B cell (primary cell): Measurements from ENCODE around the gene SIK1. TPM values are rescaled to one million over a fixed set of nuclear protein-coding genes. Genes with fewer than 3 reads are reported as not detected.

Experiments
- ATAC-seq: fragments of 200-7000 bp; cut with Tn5 transposase; one replicate; pipeline ENCODE4 v1.10.0; 2021; ENCODE audit warnings: low read depth, mild to moderate bottlenecking, moderate number of reproducible peaks, moderate library complexity
- CTCF ChIA-PET: fragments of 350-600 bp; sonication (Branson Sonifier 250); formaldehyde crosslinking; loops from one replicate; lab custom pipeline; 2021; ENCODE audit warnings: antibody characterized with exemption, inconsistent platforms; lab: Charles Lee
- POLR2A ChIA-PET: fragments of 350-600 bp; sonication (Branson Sonifier 250); formaldehyde crosslinking; loops from one replicate; lab custom pipeline; 2021; ENCODE audit warnings: antibody characterized with exemption; lab: Charles Lee
- DNase-seq: peaks from one replicate; pipeline ENCODE4 v3.0.0; 2013
- H2AFZ ChIP-seq: 2 replicates; pipeline ENCODE4 v1.6.1; 2012; ENCODE audit warnings: mild to moderate bottlenecking, low read depth, low read length; ENCODE audit not compliant: insufficient read depth, poor library complexity, severe bottlenecking
- H3K27ac ChIP-seq, 2 donors: 1 replicate in 1 of 2; 2 replicates in 1 of 2; pipeline ENCODE4 v1.5.1; 2012 to 2013; ENCODE audit warnings: low read length in 2 of 2, mild to moderate bottlenecking in 2 of 2, moderate library complexity in 1 of 2
- H3K27me3 ChIP-seq, 4 experiments: fragments of 200-600 bp in 1 of 4; sonication (generic) in 1 of 4; replicated peaks in 1 of 4; 1 replicate in 2 of 4; 2 replicates in 2 of 4; pipeline versions ENCODE4 v1.6.1 to v1.7.0; 2013 to 2016; ENCODE audit warnings: low read length in 3 of 4, mild to moderate bottlenecking in 2 of 4, mixed read lengths in 1 of 4, moderate library complexity in 1 of 4; ENCODE audit not compliant: insufficient read depth in 4 of 4, control insufficient read depth in 3 of 4; ENCODE audit errors: control extremely low read depth in 1 of 4
- H3K36me3 ChIP-seq, 2 experiments: replicated peaks in 1 of 2; 1 replicate in 1 of 2; 2 replicates in 1 of 2; pipeline versions ENCODE4 v1.6.1 to v1.7.1; 2013; ENCODE audit warnings: low read length in 1 of 2; ENCODE audit not compliant: insufficient read depth in 2 of 2, control insufficient read depth in 1 of 2; ENCODE audit errors: control extremely low read depth in 1 of 2, extremely low read depth in 1 of 2
- H3K4me1 ChIP-seq, 2 donors: fragments of 200-600 bp in 1 of 2; sonication (generic) in 1 of 2; 1 replicate in 1 of 2; 2 replicates in 1 of 2; pipeline versions ENCODE4 v1.5.1 to v1.6.1; 2013 to 2017; ENCODE audit warnings: low read length in 2 of 2; ENCODE audit not compliant: control insufficient read depth in 2 of 2, insufficient read depth in 2 of 2
- H3K4me2 ChIP-seq: replicated peaks from 2 replicates; pipeline ENCODE3; 2012; ENCODE audit warnings: mild to moderate bottlenecking, low read depth, low read length; ENCODE audit not compliant: poor library complexity, severe bottlenecking
- H3K4me3 ChIP-seq, 5 experiments: fragments of 200-600 bp in 1 of 5; sonication (generic) in 1 of 5; 1 replicate in 3 of 5; 2 replicates in 2 of 5; pipeline versions ENCODE4 v1.5.1 to v1.7.0; 2011 to 2016; ENCODE audit warnings: low read length in 4 of 5, mild to moderate bottlenecking in 4 of 5, low read depth in 2 of 5, control low read depth in 1 of 5, moderate library complexity in 1 of 5; ENCODE audit not compliant: insufficient read depth in 1 of 5; ENCODE audit errors: control extremely low read depth in 1 of 5, extremely low read depth in 1 of 5
- H3K79me2 ChIP-seq: fragments of 200-600 bp; sonication (generic); one replicate; pipeline ENCODE4 v1.6.0; 2016; ENCODE audit warnings: low read length; ENCODE audit not compliant: control insufficient read depth, insufficient read depth
- H3K9ac ChIP-seq: fragments of 200-600 bp; sonication (generic); 2 replicates; pipeline ENCODE4 v1.6.1; 2017; ENCODE audit warnings: mild to moderate bottlenecking, low read length, moderate library complexity
- H3K9me3 ChIP-seq, 3 donors: one replicate each; pipeline versions ENCODE4 v1.6.1 to v1.7.1; 2013; ENCODE audit warnings: low read length in 2 of 3; ENCODE audit not compliant: control insufficient read depth in 2 of 3, insufficient read depth in 1 of 3; ENCODE audit errors: control extremely low read depth in 1 of 3
- H4K20me1 ChIP-seq: 2 replicates; pipeline ENCODE4 v1.6.0; 2012; ENCODE audit warnings: mild to moderate bottlenecking, low read length; ENCODE audit not compliant: insufficient read depth, control insufficient read depth, poor library complexity, severe bottlenecking
- H3K27ac Mint-ChIP-seq: one replicate; pipeline ENCODE4 v1.8.0; 2021; ENCODE audit warnings: mixed read lengths
- H3K27me3 Mint-ChIP-seq: one replicate; pipeline ENCODE4 v1.8.0; 2021; ENCODE audit warnings: mixed read lengths
- H3K4me1 Mint-ChIP-seq: one replicate; pipeline ENCODE4 v1.8.0; 2021; ENCODE audit warnings: mixed read lengths
- H3K4me3 Mint-ChIP-seq: one replicate; pipeline ENCODE4 v1.8.0; 2021; ENCODE audit warnings: mixed read lengths
- H3K9me3 Mint-ChIP-seq: one replicate; pipeline ENCODE4 v1.8.0; 2022; ENCODE audit warnings: mixed read lengths; ENCODE audit not compliant: insufficient read depth
- EZH2 ChIP-seq: IDR thresholded peaks from 2 replicates; pipeline ENCODE4 v1.6.1; 2012; ENCODE audit warnings: borderline replicate concordance, low read depth, mild to moderate bottlenecking, moderate library complexity, low read length; ENCODE audit not compliant: insufficient read depth, poor library complexity, severe bottlenecking
- WGBS: methylation state at CpG from one replicate; pipeline ENCODE4 v1.1.5; 2013; ENCODE audit warnings: missing lambda C conversion rate; ENCODE audit not compliant: insufficient coverage; 5-methylcytosine and 5-hydroxymethylcytosine counted together
- intact Hi-C: fragments of 100-400 bp; cut with micrococcal nuclease; formaldehyde crosslinking; loops from one replicate; pipeline ENCODE4 v1.10.0; 2022
- polyA plus RNA-seq: library from polyadenylated mRNA; depleted of rRNA; stranded (reverse); fragments of >200 nt; gene quantifications from 2 replicates; pipeline ENCODE4 v1.2.3, GENCODE V29; 2012
- total RNA-seq, 2 donors: library from RNA; stranded (reverse); fragments of 120-200 nt in 1 of 2; gene quantifications; 1 replicate in 1 of 2; 2 replicates in 1 of 2; pipeline versions ENCODE4 v1.2.3 to v1.2.4, GENCODE V29; 2013 to 2022
- TF ChIP-seq, protein P1 (sequence below): fragments of 200-600 bp; IDR thresholded peaks from one replicate; pipeline ENCODE4 v1.8.0; 2022; ENCODE audit warnings: antibody characterized with exemption, mild to moderate bottlenecking

SIK1 gene
- total and polyA plus RNA-seq, 2 donors (not counting 1 experiment from before 2014, with no cell fraction given) = 97.7 to 155 TPM

DNA sequence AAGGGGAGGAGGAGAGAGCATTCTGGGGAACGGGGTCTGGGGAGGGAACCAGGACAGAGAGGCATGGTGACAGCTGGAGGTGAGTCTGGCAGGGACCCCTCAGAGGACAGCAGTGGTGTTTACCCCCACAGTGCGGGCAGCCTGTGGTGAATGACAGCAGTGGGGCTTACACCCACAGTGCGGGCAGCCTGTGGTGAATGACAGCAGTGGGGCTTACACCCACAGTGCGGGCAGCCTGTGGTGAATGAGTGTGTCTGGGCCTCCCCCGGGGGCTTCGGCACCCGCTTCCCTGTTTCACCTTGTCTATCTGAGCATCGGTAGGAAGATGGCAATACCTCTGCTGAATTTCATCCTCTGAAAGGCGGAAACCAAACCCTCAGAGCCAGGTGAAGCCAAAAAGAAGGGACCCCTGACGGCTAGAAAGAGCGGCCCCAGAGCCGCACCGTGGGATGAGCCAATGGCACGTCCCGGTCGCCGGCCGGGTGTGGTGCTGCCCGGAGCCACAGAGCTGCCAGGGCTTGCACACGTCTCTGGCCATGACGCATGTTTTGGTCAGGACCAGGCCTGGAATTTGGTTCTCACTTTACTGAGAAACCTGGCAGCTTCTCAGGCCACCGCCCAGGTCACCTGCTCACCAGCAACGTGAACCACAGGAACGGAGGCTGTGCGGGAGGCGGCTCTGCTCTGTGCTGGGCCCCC lies 54.1 kb downstream of the SIK1 start:
- ChIA-PET CTCF (interaction anchor here (1.2 kb wide), 1 partner anchor 11 kb away, joined by 3 read pairs; no protein-coding TSS in a partner anchor), POLR2A (interaction anchor here (1.5 kb wide), 1 partner anchor 15 kb away, joined by 6 read pairs; no protein-coding TSS in a partner anchor)
- Histone ChIP-seq H3K4me1 (peaks cover 0 to 22% of the 10 kb centered on the region in 2 donors), H3K4me3 (no peak overlapping the region), H3K27ac (no peak overlapping the region), H2AFZ (no peak overlapping the region), H3K36me3 (no peaks in the 10 kb centered on the region), H3K27me3 (no peaks in the 10 kb centered on the region), H3K4me2 (no peak overlapping the region), H4K20me1 (no peaks in the 10 kb centered on the region), H3K9ac (no peak overlapping the region), H3K79me2 (no peaks in the 10 kb centered on the region), H3K9me3 (no peaks in the 10 kb centered on the region)
- Mint-ChIP-seq H3K9me3 (no peaks in the 10 kb centered on the region), H3K4me3 (no peak overlapping the region), H3K27ac (no peak overlapping the region), H3K27me3 (no peaks in the 10 kb centered on the region), H3K4me1 (peaks cover 37% of the 10 kb centered on the region)
- WGBS = 93% methylated on average over 23 of the region's 26 CpGs
- intact Hi-C loops = no loop called here
- ATAC-seq = no peak
- no peak for DNase-seq
- no peak for TF ChIP-seq EZH2
- TF ChIP-seq, protein P1, sequence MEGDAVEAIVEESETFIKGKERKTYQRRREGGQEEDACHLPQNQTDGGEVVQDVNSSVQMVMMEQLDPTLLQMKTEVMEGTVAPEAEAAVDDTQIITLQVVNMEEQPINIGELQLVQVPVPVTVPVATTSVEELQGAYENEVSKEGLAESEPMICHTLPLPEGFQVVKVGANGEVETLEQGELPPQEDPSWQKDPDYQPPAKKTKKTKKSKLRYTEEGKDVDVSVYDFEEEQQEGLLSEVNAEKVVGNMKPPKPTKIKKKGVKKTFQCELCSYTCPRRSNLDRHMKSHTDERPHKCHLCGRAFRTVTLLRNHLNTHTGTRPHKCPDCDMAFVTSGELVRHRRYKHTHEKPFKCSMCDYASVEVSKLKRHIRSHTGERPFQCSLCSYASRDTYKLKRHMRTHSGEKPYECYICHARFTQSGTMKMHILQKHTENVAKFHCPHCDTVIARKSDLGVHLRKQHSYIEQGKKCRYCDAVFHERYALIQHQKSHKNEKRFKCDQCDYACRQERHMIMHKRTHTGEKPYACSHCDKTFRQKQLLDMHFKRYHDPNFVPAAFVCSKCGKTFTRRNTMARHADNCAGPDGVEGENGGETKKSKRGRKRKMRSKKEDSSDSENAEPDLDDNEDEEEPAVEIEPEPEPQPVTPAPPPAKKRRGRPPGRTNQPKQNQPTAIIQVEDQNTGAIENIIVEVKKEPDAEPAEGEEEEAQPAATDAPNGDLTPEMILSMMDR = no peak

- Histone ChIP-seq H4K20me1 (no peaks in the 10 kb centered on the region), H3K4me1 (peaks cover 0 to 22% of the 10 kb centered on the region in 2 donors), H3K4me2 (no peak overlapping the region), H3K9me3 (no peaks in the 10 kb centered on the region), H3K4me3 (no peak overlapping the region), H3K9ac (no peak overlapping the region), H3K27me3 (no peaks in the 10 kb centered on the region), H3K79me2 (no peaks in the 10 kb centered on the region), H3K36me3 (no peaks in the 10 kb centered on the region), H2AFZ (no peak overlapping the region), H3K27ac (no peak overlapping the region)
- POLR2A ChIA-PET = no interaction called here
- TF ChIP-seq, protein P1 = no peak
- TF ChIP-seq EZH2 = no peak
- ATAC-seq (no peak), DNase-seq (no peak)
- H3K27ac Mint-ChIP-seq = no peak overlapping the region
- 100% methylated on average over 5 of the region's 9 CpGs for WGBS
- intact Hi-C loops = no loop called here
- H3K9me3 Mint-ChIP-seq = no peaks in the 10 kb centered on the region
- no peaks in the 10 kb centered on the region for H3K27me3 Mint-ChIP-seq
- CTCF ChIA-PET = no interaction called here
- H3K4me1 Mint-ChIP-seq = peaks cover 37% of the 10 kb centered on the region
- H3K4me3 Mint-ChIP-seq = no peak overlapping the region
Measured at GRCh38 chr21:43371786-43372185, 55.1 kb downstream of the SIK1 start.
